ENCODE measurements around the gene CHURC1.

The CHURC1 gene

GRCh38 chr14:64914237-64915028, at the start of gene CHURC1:
CHURC1 (plus strand) TSS chr14:64914455; CDS start chr14:64914496, 41 bp downstream.
- peak; percentile 91 for DNase-seq (ENCODE audit: low read depth, low spot score)

DNA sequence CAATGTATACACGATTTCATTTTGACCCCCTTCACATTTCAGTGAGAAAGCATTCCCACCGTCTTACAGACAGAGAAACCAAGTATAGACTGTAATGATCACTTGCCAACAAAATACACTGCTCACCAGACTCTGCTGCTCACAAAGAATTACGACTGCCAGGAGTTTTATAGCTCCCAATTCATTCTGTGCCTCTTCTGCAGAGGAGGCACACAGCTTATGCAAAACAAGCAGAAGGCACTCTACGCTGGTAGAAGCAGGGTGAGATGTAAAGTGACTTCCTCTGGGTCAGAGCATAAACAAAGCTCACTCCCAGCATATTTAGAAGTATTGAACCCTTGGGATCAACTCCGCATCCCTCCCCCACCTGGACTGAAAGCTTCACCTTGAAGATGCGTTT, 49.1 kb upstream of the CHURC1 start:
- DNase-seq (ENCODE audit: low read depth, low spot score): no peak

DNA sequence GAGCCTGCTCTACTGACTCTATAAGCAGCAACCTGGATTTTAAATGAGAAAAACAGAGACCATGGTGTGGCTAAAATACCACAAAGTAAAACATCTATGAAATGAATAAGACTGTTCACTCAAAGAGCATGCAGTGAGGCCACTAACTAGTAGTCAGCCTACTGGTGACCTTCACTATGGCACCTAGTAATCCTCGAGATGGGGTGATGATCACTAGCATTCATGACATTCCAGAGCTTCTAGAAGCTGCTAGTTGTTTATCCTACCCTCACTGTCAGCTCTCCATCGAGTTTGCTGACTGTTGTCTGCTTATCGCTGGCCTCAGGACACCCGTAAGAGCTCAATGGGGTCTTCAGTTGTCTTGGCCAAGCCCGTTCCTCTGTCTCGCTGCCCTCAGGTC, 48.3 kb upstream of the CHURC1 start:
- no peak for DNase-seq (ENCODE audit: low read depth, low spot score)

- DNase-seq (ENCODE audit: low read depth, low spot score): no peak
Observed at GRCh38 chr14:64867182-64867581, 47.1 kb upstream of the CHURC1 start.

GRCh38 chr14:64868379-64868778, 45.9 kb upstream of the CHURC1 start:
- DNase-seq (ENCODE audit: low read depth, low spot score): no peak

DNA sequence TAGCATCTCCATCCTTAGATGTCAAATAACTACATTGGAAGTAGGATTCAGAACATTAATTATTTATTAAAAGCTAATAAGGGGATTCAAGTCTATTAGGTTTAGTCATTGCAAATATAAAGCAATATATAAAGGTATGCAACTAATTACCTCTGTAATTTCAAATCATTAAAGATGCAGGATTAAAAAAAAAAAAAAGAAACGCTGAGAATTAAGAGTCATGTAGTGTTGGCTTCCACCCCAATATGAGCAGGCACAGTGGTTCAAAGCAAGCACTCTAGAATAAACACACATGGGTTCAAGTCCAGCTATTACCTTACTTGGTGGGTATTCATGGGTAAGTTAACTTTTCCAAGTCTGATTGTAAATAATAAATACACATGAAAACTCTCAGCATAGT, 45.4 kb upstream of the CHURC1 start:
- no peak for DNase-seq (ENCODE audit: low read depth, low spot score)

- no peak for DNase-seq (ENCODE audit: low read depth, low spot score)
Observed at GRCh38 chr14:64870160-64870559, 44.1 kb upstream of the CHURC1 start.

- no peak for DNase-seq (ENCODE audit: low read depth, low spot score)
Observed at GRCh38 chr14:64871344-64871743, 42.9 kb upstream of the CHURC1 start.

GRCh38 chr14:64873506-64874219, 40.6 kb upstream of the CHURC1 start:
- DNase-seq (ENCODE audit: low read depth, low spot score): no peak

DNA sequence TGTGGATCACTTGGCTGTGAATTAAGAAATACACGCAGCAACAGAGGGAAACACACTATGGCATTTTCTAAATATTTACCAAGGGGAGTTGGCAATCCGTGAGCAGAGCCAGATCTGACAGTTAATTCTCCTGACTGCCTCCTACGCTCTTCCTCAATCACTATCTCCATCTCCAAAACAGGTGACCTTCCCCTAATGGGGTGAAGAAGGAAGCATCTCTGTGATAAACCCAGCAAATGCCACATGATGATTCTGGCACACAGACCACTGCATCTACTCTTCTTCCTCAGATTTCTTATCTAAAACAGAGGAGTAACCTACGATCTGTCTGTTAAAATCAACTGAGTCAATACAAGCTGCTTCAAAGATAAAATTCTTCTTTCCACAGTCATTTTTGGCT, 38.9 kb upstream of the CHURC1 start:
- no peak for DNase-seq (ENCODE audit: low read depth, low spot score)

DNA sequence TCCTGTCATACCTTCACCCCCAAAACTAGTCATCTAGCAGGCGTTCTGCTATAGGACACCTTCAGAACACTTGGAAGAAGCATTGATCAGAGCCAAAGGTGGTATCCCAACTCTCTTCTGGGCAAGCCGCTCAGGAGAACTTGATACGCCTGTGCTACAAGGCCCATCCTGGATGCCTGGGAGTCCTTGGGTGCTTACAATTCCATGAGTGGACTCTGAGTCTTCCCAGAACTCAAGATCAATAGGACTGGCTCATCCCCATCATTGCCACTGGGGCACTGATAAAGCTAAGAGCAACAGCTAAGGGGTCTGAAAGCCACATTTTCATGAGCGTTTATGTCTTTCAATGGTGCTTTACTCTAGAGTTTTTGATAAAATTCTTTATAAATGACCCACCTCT, 36.4 kb upstream of the CHURC1 start:
- no peak for DNase-seq (ENCODE audit: low read depth, low spot score)

DNA sequence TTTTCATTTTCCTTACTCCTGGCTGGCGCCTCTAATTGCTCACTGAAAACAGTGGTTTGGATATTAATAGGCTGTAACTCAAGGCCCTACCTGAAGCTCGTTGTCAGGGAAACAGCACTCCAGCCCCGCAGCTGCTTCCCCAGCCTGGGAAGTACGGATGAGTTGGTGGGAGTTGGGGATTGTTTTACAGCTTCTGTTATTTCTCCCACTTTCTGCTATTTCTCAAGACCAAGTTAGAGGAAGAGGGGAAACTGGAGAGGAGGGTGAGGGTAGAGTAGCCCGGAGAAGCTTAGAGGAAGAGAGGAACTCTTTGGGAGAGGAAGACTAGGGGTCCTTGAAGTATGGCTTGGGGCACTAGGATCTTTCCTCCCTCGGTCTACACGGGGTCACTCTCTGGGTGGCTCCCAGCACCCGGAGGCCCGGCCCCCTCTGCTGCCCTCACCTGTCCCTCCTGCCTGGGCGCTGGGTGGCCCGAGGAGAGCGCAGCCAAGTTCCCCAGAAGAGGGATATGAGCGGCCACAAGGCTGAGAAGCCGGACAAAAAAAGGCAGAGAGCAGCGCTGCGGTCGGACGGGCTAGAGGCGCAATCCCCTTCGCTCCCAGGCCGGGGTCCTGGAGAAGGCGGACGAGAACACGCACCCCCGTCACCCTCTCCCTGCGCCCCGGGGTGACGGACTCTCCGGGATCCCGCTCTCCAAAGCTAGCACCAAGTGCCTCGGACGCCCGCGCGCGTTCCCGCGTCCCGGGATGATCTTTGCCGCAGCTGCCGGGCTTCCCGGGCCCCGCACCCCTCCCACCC, 35.2 kb upstream of the CHURC1 start:
- no peak for DNase-seq (ENCODE audit: low read depth, low spot score)

DNA sequence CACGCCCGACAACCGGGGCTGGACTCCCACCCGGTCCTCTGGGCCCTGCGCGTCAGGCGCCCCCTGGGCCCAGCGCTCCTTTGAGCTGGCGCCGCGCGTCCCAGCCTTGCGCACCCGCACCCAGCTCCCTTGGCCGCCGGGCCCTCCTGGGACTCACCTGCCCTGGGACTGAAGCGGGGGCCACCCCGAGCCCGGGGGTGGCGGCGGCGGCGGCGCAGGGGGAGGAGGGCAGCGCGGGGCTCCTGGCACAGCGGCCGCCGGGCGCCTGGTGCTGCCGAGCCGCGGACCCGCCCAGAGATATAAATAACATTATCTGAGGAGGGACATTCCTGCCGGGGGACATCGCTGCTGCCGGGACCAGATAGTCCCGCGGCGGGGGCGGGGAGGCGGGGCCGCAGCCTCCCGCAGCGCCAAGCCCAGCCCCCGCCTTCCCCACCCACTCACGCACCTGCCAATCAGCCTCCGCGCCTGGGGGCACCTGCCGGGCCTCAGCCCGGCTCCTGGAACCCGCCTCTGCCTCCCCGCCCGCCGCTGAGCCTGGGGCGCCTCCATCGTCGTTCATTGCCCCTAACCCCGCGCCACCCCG, 34.5 kb upstream of the CHURC1 start, which contains the start of gene SPTB:
Gene SPTB, minus strand, starts transcription at position 273 of the 586 bp plus-strand sequence. CDS start 56,813 bp downstream, outside the sequence.
- DNase-seq (ENCODE audit: low read depth, low spot score): no peak

DNA sequence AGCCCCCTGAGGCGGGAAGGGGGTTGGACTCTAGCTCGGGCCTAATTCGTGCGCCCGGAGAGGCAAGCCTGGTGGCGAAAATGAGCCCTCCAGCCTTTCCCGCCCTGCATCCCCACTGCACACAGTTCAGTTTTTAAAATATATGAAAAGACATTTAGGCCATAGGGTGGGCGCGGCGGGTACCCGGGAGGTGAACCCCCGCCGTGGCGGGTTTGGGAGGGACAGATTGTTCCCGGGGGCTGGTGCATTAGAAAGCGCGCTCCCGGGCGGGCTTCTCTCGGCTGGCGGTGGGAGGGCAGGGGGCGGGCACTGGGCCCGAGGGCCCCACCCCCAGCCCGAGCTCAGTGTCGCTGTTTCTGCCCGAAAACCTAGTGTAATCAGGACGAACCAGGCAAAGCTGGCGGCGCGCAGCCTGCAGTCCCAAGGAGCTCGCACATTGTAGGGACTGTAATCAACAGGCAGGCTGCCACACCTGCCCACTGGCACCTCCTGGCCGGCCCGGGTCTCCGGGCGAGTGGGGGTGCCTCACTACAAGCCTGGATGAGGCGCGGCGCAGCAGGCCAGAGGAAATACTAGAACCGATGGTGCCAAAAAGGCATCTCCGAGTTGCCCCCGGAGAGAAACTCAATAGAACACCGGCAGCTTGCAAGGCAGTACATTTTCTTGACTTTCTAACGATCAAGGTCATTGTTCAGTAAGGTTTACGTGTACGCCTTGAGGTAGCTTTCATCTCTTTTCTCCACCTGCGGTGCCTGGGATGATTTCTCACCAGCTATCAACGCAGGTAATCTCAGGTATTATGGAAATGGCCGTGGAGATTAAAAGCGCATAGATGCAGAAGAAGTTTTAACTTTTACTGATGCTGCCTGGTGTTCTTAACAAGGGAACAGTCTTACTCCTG, 33.8 kb upstream of the CHURC1 start:
- DNase-seq (ENCODE audit: low read depth, low spot score): no peak

- DNase-seq (ENCODE audit: low read depth, low spot score): no peak
Observed at GRCh38 chr14:64885559-64885958, 28.7 kb upstream of the CHURC1 start.

GRCh38 chr14:64889352-64889751, 24.9 kb upstream of the CHURC1 start:
- no peak for DNase-seq (ENCODE audit: low read depth, low spot score)

GRCh38 chr14:64891173-64891838, 22.9 kb upstream of the CHURC1 start:
- DNase-seq (ENCODE audit: low read depth, low spot score): no peak

DNA sequence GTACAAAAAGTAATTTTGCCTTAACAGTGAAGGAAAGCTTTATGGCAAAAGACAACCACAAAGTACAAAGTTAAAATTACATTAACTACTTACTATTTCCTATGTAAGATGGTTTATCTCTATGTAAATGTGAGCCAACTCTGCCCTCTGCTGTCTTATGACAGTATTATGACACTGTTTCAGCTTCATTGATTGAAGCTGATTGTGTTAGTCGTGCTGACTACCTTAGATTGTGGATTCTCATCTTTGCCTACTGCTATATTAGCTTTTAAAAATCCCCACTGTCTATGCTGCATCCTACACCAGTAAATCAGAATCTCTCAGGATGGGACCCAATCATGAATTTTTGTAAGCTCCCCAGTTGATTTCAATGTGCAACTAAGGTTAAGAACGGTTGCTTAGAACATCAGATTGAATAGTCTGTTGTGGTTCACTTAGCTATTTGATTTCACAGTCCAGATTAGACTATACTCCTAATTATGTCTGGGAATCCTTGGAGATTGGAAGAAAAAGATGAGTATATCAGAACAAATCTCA, 22.3 kb upstream of the CHURC1 start:
- DNase-seq (ENCODE audit: low read depth, low spot score): peak; percentile 16

GRCh38 chr14:64899958-64900357, 14.3 kb upstream of the CHURC1 start:
- no peak for DNase-seq (ENCODE audit: low read depth, low spot score)

GRCh38 chr14:64906022-64906421, 8.2 kb upstream of the CHURC1 start:
- no peak for DNase-seq (ENCODE audit: low read depth, low spot score)

Data from brain pericyte (primary cell).